Endothelial cell of umbilical vein (primary cell): ENCODE results near the gene GULP1. TPM values are rescaled to one million over a fixed set of nuclear protein-coding genes. Genes with fewer than 3 reads are reported as not detected.

Source experiments
- BruUV-seq: library from RNA; stranded (reverse); fragments of 400-500 nt; replicated peaks from 2 replicates; lab custom pipeline; 2021; lab: Mats Ljungman, UMichigan
- CTCF ChIA-PET: fragments of 300-600, 350-600 bp; sonication (Branson Sonifier 250); formaldehyde crosslinking; loops from one replicate; lab custom pipeline; 2021; ENCODE audit warnings: antibody characterized with exemption, inconsistent platforms; lab: Charles Lee
- POLR2A ChIA-PET: fragments of 300-600, 350-600 bp; sonication (Branson Sonifier 250); formaldehyde crosslinking; loops from one replicate; lab custom pipeline; 2021; ENCODE audit warnings: antibody characterized with exemption, inconsistent platforms; lab: Charles Lee
- DNase-seq: peaks from one replicate; pipeline ENCODE4 v3.0.0-alpha.2; 2011; ENCODE audit warnings: low read depth, low spot score
- FAIRE-seq: peaks from 2 replicates; lab custom pipeline; 2011; peaks lifted over from hg19 to GRCh38; lab: Jason Lieb, UNC
- H2AFZ ChIP-seq: 2 replicates; pipeline ENCODE4 v1.6.0; 2012; ENCODE audit warnings: low read depth, low read length, control low read depth, inconsistent platforms
- H3K27ac ChIP-seq: 2 replicates; pipeline ENCODE4 v1.5.1; 2011; ENCODE audit warnings: low read depth, mild to moderate bottlenecking, control low read depth, low read length, moderate library complexity; ENCODE audit not compliant: insufficient read depth
- H3K27me3 ChIP-seq, 2 experiments: 2 replicates each; pipeline versions ENCODE4 v1.6.0 to v1.6.1; 2011; ENCODE audit warnings: low read length in 2 of 2, mixed read lengths in 1 of 2; ENCODE audit not compliant: control insufficient read depth in 2 of 2, insufficient read depth in 2 of 2
- H3K36me3 ChIP-seq, 2 experiments: 2 replicates in 1 of 2; 3 replicates in 1 of 2; pipeline ENCODE4 v1.5.1; 2011; ENCODE audit warnings: low read length in 2 of 2, mild to moderate bottlenecking in 1 of 2, moderate library complexity in 1 of 2; ENCODE audit not compliant: control insufficient read depth in 2 of 2, insufficient read depth in 2 of 2; ENCODE audit errors: extremely low read depth in 1 of 2
- H3K4me1 ChIP-seq: 3 replicates; pipeline ENCODE4 v1.5.1; 2011; ENCODE audit warnings: mild to moderate bottlenecking, low read length; ENCODE audit not compliant: control insufficient read depth, insufficient read depth; ENCODE audit errors: extremely low read depth
- H3K4me2 ChIP-seq: 2 replicates; pipeline ENCODE4 v1.6.1; 2011; ENCODE audit warnings: low read length, control low read depth, mixed read lengths; ENCODE audit not compliant: insufficient read depth
- H3K4me3 ChIP-seq, 3 experiments: fragments of 200-600 bp in 1 of 3; sonication (generic), shearing (Covaris generic) in 1 of 3; replicated peaks in 1 of 3; 2 replicates each; pipeline ENCODE4 v1.5.1; 2011 to 2016; ENCODE audit warnings: control low read depth in 3 of 3, low read length in 3 of 3, mild to moderate bottlenecking in 2 of 3, inconsistent platforms in 1 of 3, low read depth in 1 of 3, moderate library complexity in 1 of 3; ENCODE audit not compliant: insufficient read depth in 1 of 3
- H3K79me2 ChIP-seq: 2 replicates; pipeline ENCODE4 v1.6.0; 2012; ENCODE audit warnings: low read length, inconsistent platforms; ENCODE audit not compliant: control insufficient read depth, insufficient read depth
- H3K9ac ChIP-seq: replicated peaks from 2 replicates; pipeline ENCODE3; 2011; ENCODE audit warnings: low read length, control low read depth; ENCODE audit not compliant: insufficient read depth; ENCODE audit errors: extremely low read depth
- H3K9me1 ChIP-seq: replicated peaks from 3 replicates; pipeline ENCODE4 v1.6.0; 2011; ENCODE audit warnings: mild to moderate bottlenecking, low read length; ENCODE audit not compliant: control insufficient read depth, insufficient read depth; ENCODE audit errors: extremely low read depth
- H3K9me3 ChIP-seq: replicated peaks from 2 replicates; pipeline ENCODE4 v1.5.1; 2012; ENCODE audit warnings: low read length, inconsistent platforms; ENCODE audit not compliant: control insufficient read depth, insufficient read depth
- H4K20me1 ChIP-seq: replicated peaks from 2 replicates; pipeline ENCODE3; 2011; ENCODE audit warnings: mild to moderate bottlenecking, low read length; ENCODE audit not compliant: control insufficient read depth, insufficient read depth; ENCODE audit errors: extremely low read depth
- EZH2 ChIP-seq: IDR thresholded peaks from 2 replicates; pipeline ENCODE4 v1.6.1; 2012; ENCODE audit warnings: borderline replicate concordance, low read depth, mild to moderate bottlenecking, moderate library complexity, low read length, inconsistent platforms; ENCODE audit not compliant: severe bottlenecking
- FOS ChIP-seq: IDR thresholded peaks from 2 replicates; pipeline ENCODE4 v1.6.1; 2011; ENCODE audit warnings: mild to moderate bottlenecking, low read length, moderate library complexity, borderline replicate concordance; ENCODE audit not compliant: insufficient read depth
- GATA2 ChIP-seq: IDR thresholded peaks from 2 replicates; pipeline ENCODE4 v1.7.0; 2011; ENCODE audit warnings: low read depth, mild to moderate bottlenecking, moderate library complexity, mixed read lengths, low read length; ENCODE audit not compliant: insufficient read length, insufficient read depth
- JUN ChIP-seq: IDR thresholded peaks from 2 replicates; pipeline ENCODE4 v1.6.1; 2011; ENCODE audit warnings: borderline replicate concordance, low read depth; ENCODE audit not compliant: insufficient read length, insufficient read depth
- MYC ChIP-seq: IDR thresholded peaks from one replicate; pipeline ENCODE4 v1.6.1; 2011; ENCODE audit warnings: mild to moderate bottlenecking, low read depth, low read length
- POLR2A ChIP-seq: IDR thresholded peaks from 2 replicates; pipeline ENCODE4 v1.6.1; 2012; ENCODE audit warnings: low read depth, mild to moderate bottlenecking, control low read depth, low read length
- POLR2AphosphoS5 ChIP-seq: IDR thresholded peaks from 2 replicates; pipeline ENCODE4 v1.6.1; 2012; ENCODE audit warnings: low read depth, mild to moderate bottlenecking, control low read depth, low read length, moderate library complexity; ENCODE audit not compliant: insufficient read depth
- dilution Hi-C: fragments of 300-500 bp; cut with MboI; formaldehyde crosslinking; loops from one replicate; pipeline ENCODE4 v1.15.0; 2019; ENCODE audit warnings: low sequenced_read_pairs; ENCODE audit not compliant: extremely low pct_ligation_motif_present
- intact Hi-C: fragments of 100-400 bp; cut with micrococcal nuclease; formaldehyde crosslinking; loops from one replicate; pipeline ENCODE4 v1.10.0; 2022
- polyA plus RNA-seq, 4 experiments: library from polyadenylated mRNA; depleted of rRNA in 3 of 4; stranded (reverse) in 3 of 4; unstranded in 1 of 4; fragments of >200 nt; gene quantifications; 2 replicates each; pipeline versions ENCODE4 v1.2.1 to v1.2.3, GENCODE V29; 2011 to 2012; ENCODE audit warnings: missing spikeins in 1 of 4
- total RNA-seq: library from RNA; stranded (reverse); gene quantifications from 2 replicates; pipeline ENCODE4 v1.2.3, GENCODE V29; 2021
- TF ChIP-seq, protein P1 (sequence below): IDR thresholded peaks from 2 replicates; pipeline ENCODE4 v1.6.1; 2011; ENCODE audit not compliant: insufficient read depth, insufficient read length
- TF ChIP-seq, protein P2 (sequence below), 2 donors: IDR thresholded peaks; 1 replicate in 1 of 2; 2 replicates in 1 of 2; pipeline ENCODE4 v1.5.1; 2011; ENCODE audit warnings: low read length in 2 of 2, mild to moderate bottlenecking in 2 of 2, moderate library complexity in 2 of 2, control low read depth in 1 of 2, inconsistent platforms in 1 of 2, low read depth in 1 of 2; ENCODE audit not compliant: insufficient read depth in 1 of 2; ENCODE audit errors: extremely low read depth in 1 of 2

Gene GULP1
- total and polyA plus RNA-seq, 2 donors (not counting 3 experiments of a cell fraction or from before 2014, with no cell fraction given), result 24.4 to 53.8 TPM

DNA sequence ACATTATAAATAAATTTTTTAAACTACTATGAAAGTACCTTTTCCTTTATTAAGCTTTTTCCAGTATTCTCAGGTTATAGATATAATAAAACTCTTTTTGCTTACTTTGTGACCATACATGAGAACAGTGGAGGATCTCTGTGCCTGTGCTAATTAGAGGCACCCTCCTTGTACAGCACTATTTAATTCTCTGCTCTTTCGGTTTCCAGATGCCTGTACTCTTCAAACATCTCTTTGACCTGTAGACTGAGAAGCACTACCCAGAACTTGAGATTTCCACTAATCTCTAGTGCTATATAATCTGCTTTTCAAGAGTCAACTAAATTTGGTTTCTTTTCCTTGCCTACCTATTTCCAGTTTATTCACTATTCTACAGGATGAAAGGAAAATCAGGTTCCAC is 131.1 kb downstream of the GULP1 start:
- dilution Hi-C loops, result no loop called here
- TF ChIP-seq JUN, result no peak
- TF ChIP-seq, protein P1, sequence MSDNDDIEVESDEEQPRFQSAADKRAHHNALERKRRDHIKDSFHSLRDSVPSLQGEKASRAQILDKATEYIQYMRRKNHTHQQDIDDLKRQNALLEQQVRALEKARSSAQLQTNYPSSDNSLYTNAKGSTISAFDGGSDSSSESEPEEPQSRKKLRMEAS, result no peak
- TF ChIP-seq FOS, result no peak
- TF ChIP-seq MYC, result no peak
- TF ChIP-seq POLR2A, result no peak
- TF ChIP-seq, protein P2, sequence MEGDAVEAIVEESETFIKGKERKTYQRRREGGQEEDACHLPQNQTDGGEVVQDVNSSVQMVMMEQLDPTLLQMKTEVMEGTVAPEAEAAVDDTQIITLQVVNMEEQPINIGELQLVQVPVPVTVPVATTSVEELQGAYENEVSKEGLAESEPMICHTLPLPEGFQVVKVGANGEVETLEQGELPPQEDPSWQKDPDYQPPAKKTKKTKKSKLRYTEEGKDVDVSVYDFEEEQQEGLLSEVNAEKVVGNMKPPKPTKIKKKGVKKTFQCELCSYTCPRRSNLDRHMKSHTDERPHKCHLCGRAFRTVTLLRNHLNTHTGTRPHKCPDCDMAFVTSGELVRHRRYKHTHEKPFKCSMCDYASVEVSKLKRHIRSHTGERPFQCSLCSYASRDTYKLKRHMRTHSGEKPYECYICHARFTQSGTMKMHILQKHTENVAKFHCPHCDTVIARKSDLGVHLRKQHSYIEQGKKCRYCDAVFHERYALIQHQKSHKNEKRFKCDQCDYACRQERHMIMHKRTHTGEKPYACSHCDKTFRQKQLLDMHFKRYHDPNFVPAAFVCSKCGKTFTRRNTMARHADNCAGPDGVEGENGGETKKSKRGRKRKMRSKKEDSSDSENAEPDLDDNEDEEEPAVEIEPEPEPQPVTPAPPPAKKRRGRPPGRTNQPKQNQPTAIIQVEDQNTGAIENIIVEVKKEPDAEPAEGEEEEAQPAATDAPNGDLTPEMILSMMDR (IDR thresholded peaks at IDR 0.05; ENCODE audit: extremely low read depth in 1 of 2, insufficient read depth in 1 of 2, low read depth in 1 of 2, low read length in 2 of 2), result no peak
- TF ChIP-seq POLR2AphosphoS5, result no peak
- TF ChIP-seq GATA2, result no peak
- TF ChIP-seq EZH2, result no peak

More for the DNA sequence above, 131.1 kb downstream of the GULP1 start:
- CTCF ChIA-PET, result interaction anchor here (0.9 to 1.3 kb wide), 4 partner anchors 8 to 20 kb away, joined by 3 to 4 read pairs (median 4); no protein-coding TSS in a partner anchor
- H3K9me1 ChIP-seq, result no peaks in the 10 kb centered on the region
- H3K4me1 ChIP-seq, result no peaks in the 10 kb centered on the region
- H3K27ac ChIP-seq, result no peak overlapping the region
- H3K36me3 ChIP-seq, result no peaks in the 10 kb centered on the region
- no peak overlapping the region for H3K4me3 ChIP-seq
- H3K4me2 ChIP-seq, result no peak overlapping the region
- no peak overlapping the region for H2AFZ ChIP-seq
- H4K20me1 ChIP-seq, result no peaks in the 10 kb centered on the region
- FAIRE-seq (no peak), DNase-seq (no peak)
- POLR2A ChIA-PET, result no interaction called here
- no peaks in the 10 kb centered on the region for H3K27me3 ChIP-seq
- intact Hi-C loops, result no loop called here
- no peak overlapping the region for H3K9ac ChIP-seq
- no TSS peak for BruUV-seq
- peaks cover 6% of the 10 kb centered on the region for H3K79me2 ChIP-seq
- H3K9me3 ChIP-seq, result no peaks in the 10 kb centered on the region
